A549 treated with Hydrocortisone at 1 μM for 4 hours (cell line): ENCODE data around the gene REPS1. TPM values are rescaled to one million over a fixed set of nuclear protein-coding genes. Genes with fewer than 3 reads are reported as not detected.

Experiments
- total RNA-seq: library from RNA; stranded (reverse); fragments of 200-300 nt; extraction: Qiagen RNA extraction; gene quantifications from 5 replicates; pipeline ENCODE4 v1.2.3, GENCODE V29; 2022

REPS1 gene, protein sequence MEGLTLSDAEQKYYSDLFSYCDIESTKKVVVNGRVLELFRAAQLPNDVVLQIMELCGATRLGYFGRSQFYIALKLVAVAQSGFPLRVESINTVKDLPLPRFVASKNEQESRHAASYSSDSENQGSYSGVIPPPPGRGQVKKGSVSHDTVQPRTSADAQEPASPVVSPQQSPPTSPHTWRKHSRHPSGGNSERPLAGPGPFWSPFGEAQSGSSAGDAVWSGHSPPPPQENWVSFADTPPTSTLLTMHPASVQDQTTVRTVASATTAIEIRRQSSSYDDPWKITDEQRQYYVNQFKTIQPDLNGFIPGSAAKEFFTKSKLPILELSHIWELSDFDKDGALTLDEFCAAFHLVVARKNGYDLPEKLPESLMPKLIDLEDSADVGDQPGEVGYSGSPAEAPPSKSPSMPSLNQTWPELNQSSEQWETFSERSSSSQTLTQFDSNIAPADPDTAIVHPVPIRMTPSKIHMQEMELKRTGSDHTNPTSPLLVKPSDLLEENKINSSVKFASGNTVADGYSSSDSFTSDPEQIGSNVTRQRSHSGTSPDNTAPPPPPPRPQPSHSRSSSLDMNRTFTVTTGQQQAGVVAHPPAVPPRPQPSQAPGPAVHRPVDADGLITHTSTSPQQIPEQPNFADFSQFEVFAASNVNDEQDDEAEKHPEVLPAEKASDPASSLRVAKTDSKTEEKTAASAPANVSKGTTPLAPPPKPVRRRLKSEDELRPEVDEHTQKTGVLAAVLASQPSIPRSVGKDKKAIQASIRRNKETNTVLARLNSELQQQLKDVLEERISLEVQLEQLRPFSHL
- total RNA-seq, result 25.6 to 28.0 TPM (median 26.3 TPM) in 5 replicates

DNA sequence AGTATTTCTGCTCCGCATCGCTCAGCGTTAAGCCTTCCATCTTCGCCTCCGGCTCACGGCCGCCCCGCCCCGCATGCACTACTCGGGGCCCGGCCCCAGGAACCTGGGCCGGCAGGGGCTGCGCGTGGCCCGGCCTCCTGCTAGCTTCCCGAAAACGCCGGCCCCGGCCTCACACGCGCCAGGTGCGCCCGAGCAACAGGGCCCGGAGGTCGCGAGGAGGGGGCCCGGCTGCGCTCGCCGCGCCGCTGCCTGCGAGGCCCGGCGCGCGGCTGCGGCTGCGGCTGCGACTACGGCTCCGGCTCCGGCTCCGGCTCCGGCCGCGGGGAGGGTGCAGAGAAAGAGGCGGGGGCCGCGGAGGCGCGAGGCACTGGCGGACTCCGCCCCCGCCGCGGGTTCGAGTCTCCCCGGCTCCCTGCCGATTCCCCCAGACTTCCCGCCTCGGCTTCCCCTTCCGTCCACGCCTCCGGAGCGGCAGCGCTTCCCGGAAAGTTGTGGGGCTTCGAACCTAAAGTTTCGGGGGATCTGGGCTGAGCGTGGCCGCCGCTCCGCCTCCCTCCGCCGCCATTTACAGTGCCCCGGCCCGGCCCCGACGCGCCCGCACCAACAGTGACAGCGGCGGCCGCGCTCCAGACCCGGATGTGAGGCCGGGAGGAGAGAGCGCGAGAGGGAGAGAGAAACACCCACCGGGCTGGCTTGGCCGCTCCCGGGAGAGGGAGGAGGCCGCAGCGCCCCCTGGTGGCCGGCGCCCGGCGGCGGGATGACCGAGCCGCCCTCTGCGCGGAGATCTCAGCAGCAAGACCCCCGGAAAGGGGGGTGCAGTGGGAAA is at the start of gene REPS1:
REPS1 (minus strand) TSS at position 611 of the 826 bp plus-strand sequence; CDS start at position 40, 571 bp downstream.

DNA sequence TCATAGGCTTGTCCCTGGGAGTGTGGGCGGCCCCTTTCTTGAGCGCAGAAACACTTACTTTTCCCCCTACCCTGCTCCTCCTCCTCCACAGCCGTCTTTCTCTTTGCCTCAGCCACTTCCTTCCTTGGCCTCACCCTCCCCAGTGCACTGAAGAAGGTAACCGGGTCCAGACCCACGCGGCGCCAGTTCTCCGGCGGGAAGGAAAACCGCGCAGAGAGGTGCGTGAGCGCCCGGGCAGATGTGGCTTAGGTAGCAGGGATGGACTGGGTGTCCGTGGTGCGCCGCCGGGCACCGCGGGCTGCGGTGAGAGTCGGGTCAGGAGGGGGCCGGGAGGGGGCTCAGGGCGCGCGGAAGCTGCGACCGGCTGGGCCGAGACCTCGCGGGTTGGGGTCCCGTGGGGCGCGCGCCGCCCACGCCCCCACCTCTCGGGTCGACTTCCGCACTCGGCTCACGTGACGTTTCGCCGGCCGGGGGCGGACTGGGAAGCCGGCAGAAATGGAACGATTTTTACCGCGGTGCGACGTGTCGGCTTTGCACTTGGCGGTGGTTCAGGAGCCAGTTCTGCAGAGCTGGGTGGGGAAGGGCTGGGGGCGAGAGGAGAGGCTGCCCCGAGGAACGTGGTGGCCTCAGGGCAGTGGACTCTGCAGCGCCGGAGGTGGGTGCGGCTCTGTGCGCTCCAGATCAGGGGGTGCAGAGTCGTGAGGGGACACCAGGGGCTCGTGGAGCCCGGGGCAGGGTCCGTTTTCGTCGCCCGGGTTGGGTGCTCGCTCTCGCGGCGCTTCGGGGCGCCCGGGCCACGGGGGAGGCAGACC is 40.8 kb upstream of the REPS1 start, which contains the start of gene ABRACL:
ABRACL (plus strand) TSS at position 88 of the 812 bp plus-strand sequence. CDS start 5,416 bp downstream, outside the sequence.

Other genes with a start within 250 kb of the REPS1 start
- gene CCDC28A, start 214.5 kb downstream of the REPS1 start, total RNA-seq, result 11.3 to 14.4 TPM (median 11.9 TPM) in 5 replicates
- not detected in 5 replicates for gene ECT2L, start 192.2 kb downstream of the REPS1 start, total RNA-seq
- 46.2 to 54.8 TPM (median 46.9 TPM) in 5 replicates for gene ABRACL, start 40.5 kb upstream of the REPS1 start, total RNA-seq
- gene HECA, start 146.8 kb upstream of the REPS1 start, total RNA-seq, result 1.1 to 2.6 TPM (median 1.9 TPM) in 5 replicates